NCI-H1092 treated with DMSO at 0.1 percent for 48 hours (cell line): ENCODE measurements around the gene MCRS1.
"Not testable (repeated sequence)": the region's sequence is repeated elsewhere in the genome, so short reads cannot be mapped to it uniquely, and the experiment has no call there.

ENCODE experiments used
- DNase-seq: peaks from one replicate; lab custom pipeline; 2025; lab: John Stamatoyannopoulos, UW

Gene MCRS1

DNA sequence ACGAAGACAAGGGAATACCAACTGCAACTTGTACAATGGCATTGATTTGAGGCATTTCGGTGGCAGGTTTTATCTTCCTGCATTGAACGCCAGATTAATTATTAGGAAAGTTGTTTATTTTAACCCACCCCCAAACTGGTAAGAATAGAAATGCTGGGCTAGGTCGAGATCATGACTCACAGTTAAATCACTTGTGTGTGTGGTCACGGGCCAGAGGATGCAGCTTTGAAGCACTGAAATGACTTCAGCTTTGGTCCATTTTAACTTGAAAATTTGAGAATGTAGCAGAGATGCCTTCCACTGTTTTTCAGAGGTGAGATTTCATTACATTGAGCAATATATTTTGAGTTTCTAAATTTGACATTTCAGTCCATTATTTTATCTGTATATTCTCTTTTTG lies 52.7 kb downstream of the MCRS1 start:
- no peak for DNase-seq

DNA sequence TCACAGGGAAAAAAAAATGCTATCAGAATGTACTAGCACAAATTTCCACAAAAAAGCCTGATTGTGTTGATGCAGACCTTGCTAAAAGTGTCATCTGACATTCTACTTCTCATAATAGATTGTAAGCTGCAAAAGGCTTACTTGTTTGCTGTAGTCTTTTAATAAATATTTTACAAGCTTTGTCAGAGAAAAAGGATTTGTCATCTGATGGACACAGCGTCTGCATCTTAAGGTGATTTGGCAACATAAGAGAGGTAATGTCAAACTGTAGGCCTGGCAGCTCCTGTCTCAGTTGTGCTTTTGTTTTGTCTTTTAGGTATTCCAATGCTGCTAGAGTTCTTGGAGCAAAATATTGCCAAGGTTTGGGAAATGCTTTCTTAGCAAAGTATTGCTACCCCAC lies 55.4 kb downstream of the MCRS1 start:
- DNase-seq, result no peak

DNA sequence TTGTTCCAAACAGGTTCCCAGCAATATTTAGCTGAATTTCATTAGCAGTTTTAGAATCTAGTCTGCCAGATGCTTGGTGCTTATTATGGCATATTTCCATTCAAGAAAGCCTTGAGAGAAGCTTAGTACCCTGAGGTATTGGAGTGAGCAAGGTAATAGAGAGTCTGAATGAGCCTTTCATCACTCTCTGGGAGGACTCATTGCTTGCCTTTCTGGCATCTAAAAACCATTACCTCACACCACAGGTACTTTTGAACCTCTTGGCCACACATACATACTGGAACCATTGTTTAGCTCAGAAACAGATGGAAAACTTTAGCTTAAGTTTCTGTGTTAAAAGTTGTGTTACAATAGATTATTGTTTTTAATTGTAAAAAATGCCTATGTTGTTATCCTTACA lies 56.5 kb downstream of the MCRS1 start:
- no peak for DNase-seq

DNA sequence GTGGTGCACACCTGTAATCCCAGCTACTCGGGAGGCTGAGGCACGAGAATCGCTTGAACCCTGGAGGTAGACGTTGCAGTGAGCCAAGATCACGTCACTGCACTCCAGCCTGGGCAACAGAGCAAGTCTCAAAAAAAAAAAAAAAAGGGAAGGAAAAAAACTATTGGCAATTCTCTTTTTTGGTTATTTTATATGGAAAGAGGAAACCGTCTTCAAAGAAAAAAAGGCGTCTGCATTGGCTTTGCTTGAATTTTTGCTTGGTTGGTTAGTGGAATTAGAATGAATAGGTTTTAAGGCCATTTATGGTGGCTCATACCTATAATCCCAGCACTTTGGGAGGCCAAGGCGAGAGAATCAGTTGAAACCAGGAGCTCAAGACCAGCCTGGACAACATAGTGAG lies 58.3 kb downstream of the MCRS1 start:
- DNase-seq, result not testable (repeated sequence)
